ENCODE measurements around the gene GDAP2. TPM values are rescaled to one million over a fixed set of nuclear protein-coding genes. Genes with fewer than 3 reads are reported as not detected.
A peak's percentile ranks its signal among the peaks of the same experiment; 100 is the strongest.

The GDAP2 gene
- total and polyA plus RNA-seq, 3 donors from 2014 or later: 20.0 to 47.6 (median 44.7) TPM

DNA sequence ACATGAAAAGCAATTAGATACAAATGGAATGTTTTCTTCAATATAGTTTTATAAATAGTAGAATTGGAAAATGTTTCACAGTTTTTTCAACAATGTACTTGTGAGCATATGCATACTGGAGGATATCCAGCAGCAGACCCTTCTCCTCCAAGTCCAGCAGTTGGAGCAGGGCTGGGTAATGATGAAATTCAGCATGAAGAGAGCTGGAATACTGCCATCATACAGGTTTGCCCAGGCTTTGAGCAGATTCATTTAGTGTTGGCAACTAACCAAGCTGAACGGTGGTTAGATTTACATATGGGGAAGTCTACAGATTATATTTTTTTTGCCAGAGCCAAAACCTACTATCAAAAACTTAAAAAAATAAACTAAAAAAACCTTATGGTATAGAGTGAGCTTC lies 38.5 kb upstream of the GDAP2 start:
- no peak for DNase-seq

DNA sequence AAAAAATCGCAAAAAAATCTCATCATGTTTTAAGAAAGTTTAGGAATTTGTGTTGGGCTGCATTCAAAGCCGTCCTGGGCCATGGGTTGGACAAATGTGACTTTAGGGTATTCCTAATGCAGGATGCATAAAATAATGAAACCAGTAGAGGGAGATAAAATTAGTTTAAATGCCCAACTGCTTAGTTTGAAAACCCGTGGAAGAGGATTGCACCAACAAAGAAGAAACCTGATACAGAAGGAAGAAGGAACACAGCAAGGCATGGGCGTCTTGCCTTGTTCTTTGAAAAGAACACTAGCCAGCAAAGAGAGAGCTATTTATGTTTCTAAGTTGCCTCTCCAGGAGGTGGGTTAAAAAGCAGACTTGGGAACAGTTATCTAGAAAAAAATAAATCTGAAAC lies 38.1 kb upstream of the GDAP2 start:
- Histone ChIP-seq H3K9me3 (no peaks in the 10 kb centered on the region), H3K36me3 (ENCODE audit: low read depth, missing control alignments) (no peaks in the 10 kb centered on the region), H3K27me3 (no peaks in the 10 kb centered on the region), H3K4me1 (no peaks in the 10 kb centered on the region), H3K27ac (no peak overlapping the region), H3K4me3 (no peak overlapping the region)
- WGBS, 2 donors: 52 to 62% methylated on average over 4 of the region's 4 CpGs
- no peak for DNase-seq
- TF ChIP-seq CTCF (IDR thresholded peaks at IDR 0.05) (peak in 1 of 3 experiments; percentile 17), POLR2A (IDR thresholded peaks at IDR 0.05) (no peak)
- intact Hi-C loops (cut with DNase I; ENCODE audit: low total_unique reads): no loop called here

More for the DNA sequence above, 38.5 kb upstream of the GDAP2 start:
- no peaks in the 10 kb centered on the region for H3K9me3 ChIP-seq
- H3K27me3 ChIP-seq: no peaks in the 10 kb centered on the region
- intact Hi-C loops (cut with DNase I; ENCODE audit: low total_unique reads): no loop called here
- no peaks in the 10 kb centered on the region for H3K36me3 ChIP-seq (ENCODE audit: low read depth, missing control alignments)
- H3K27ac ChIP-seq: no peak overlapping the region
- H3K4me3 ChIP-seq: no peak overlapping the region
- TF ChIP-seq CTCF (IDR thresholded peaks at IDR 0.05) (no peak), POLR2A (IDR thresholded peaks at IDR 0.05) (no peak)
- no peaks in the 10 kb centered on the region for H3K4me1 ChIP-seq
- 14 to 34% methylated on average over 1 of the region's 1 CpG for WGBS, 2 donors

DNA sequence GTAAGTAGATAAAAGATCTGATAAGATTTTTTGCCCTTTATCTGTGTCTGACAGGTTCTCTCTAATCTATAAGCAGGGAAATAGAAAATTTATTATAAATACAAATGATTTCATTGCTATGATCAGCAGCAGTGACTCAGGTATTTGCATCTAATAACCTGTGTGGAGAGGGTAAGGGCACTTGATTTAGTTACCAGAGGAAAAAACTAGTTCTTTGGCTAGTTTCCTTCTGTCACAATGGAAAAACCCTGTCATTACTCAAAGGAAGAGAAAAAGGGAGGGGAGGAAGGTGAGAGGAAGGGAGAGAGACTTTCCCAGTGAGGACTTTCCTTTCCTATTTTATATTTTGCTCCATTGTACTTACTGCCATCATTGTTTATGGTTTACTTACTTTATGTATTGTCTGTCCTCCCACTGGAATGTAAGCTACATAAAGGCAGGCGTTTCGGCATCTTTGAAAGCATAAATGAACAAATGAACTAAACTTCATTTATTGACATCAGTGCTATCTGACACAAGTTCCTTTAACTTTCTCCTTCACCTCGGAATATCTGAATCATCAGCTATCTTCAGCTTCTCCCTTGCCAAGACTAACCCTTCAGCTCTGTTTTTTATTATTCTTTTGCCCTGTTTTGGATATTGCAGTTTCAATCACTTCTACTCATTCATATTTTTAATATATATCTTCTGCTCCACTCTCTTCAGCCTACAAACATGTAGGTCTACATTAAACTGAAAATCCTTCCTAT lies 35.0 kb upstream of the GDAP2 start:
- no peaks in the 10 kb centered on the region for H3K9me3 ChIP-seq
- DNase-seq: no peak
- H3K4me3 ChIP-seq: no peak overlapping the region
- no peak for TF ChIP-seq POLR2A (IDR thresholded peaks at IDR 0.05)
- no peak for TF ChIP-seq CTCF (IDR thresholded peaks at IDR 0.05)
- no peaks in the 10 kb centered on the region for H3K4me1 ChIP-seq
- intact Hi-C loops (cut with DNase I; ENCODE audit: low total_unique reads): no loop called here
- 86 to 90% methylated on average over 3 of the region's 3 CpGs for WGBS, 2 donors
- no peaks in the 10 kb centered on the region for H3K36me3 ChIP-seq (ENCODE audit: low read depth, missing control alignments)
- H3K27ac ChIP-seq: no peak overlapping the region
- no peaks in the 10 kb centered on the region for H3K27me3 ChIP-seq

- DNase-seq: no peak
- H3K36me3 ChIP-seq (ENCODE audit: low read depth, missing control alignments): no peaks in the 10 kb centered on the region
- intact Hi-C loops (cut with DNase I; ENCODE audit: low total_unique reads): no loop called here
- no peak overlapping the region for H3K27ac ChIP-seq
- H3K9me3 ChIP-seq: no peaks in the 10 kb centered on the region
- H3K4me1 ChIP-seq: no peaks in the 10 kb centered on the region
- TF ChIP-seq CTCF (IDR thresholded peaks at IDR 0.05) (no peak), POLR2A (IDR thresholded peaks at IDR 0.05) (no peak)
- WGBS, 2 donors: 75 to 83% methylated on average over 3 of the region's 3 CpGs
- no peak overlapping the region for H3K4me3 ChIP-seq
- H3K27me3 ChIP-seq: no peaks in the 10 kb centered on the region
Measured at GRCh38 chr1:117959364-117959763, 29.9 kb upstream of the GDAP2 start.

GRCh38 chr1:117952386-117952785 lies 23.0 kb upstream of the GDAP2 start:
- intact Hi-C loops (cut with DNase I; ENCODE audit: low total_unique reads): no loop called here
- no peak overlapping the region for H3K27ac ChIP-seq
- WGBS, 2 donors: 61 to 81% methylated on average over 1 of the region's 1 CpG
- no peaks in the 10 kb centered on the region for H3K36me3 ChIP-seq (ENCODE audit: low read depth, missing control alignments)
- no peaks in the 10 kb centered on the region for H3K9me3 ChIP-seq
- TF ChIP-seq CTCF (IDR thresholded peaks at IDR 0.05) (no peak), POLR2A (IDR thresholded peaks at IDR 0.05) (no peak)
- no peak overlapping the region for H3K4me3 ChIP-seq
- H3K27me3 ChIP-seq: no peaks in the 10 kb centered on the region
- H3K4me1 ChIP-seq: no peaks in the 10 kb centered on the region
- no peak for DNase-seq
